Measurements from ENCODE around the gene EFCC1. TPM values are rescaled to one million over a fixed set of nuclear protein-coding genes. Genes with fewer than 3 reads are reported as not detected.

The EFCC1 gene
- polyA plus RNA-seq, 1 donor (not counting 4 experiments of a cell fraction or from before 2014, with no cell fraction given), result not detected

GRCh38 chr3:129061888-129062834, 61.1 kb downstream of the EFCC1 start:
- TF ChIP-seq CTCF (optimal IDR thresholded peaks at IDR 0.05 in 1 of 3, IDR thresholded peaks at IDR 0.05 in 1 of 3, conservative IDR thresholded peaks at IDR 0.05 in 1 of 3; ENCODE audit: extremely low read depth in 1 of 3, insufficient read depth in 2 of 3, low read length in 3 of 3) (no peak), EZH2 (IDR thresholded peaks at IDR 0.05; ENCODE audit: low read length) (no peak)
- H3K4me2 ChIP-seq (ENCODE audit: control insufficient read depth, extremely low read depth, insufficient read depth, low read depth, low read length), result no peak overlapping the region
- no peak for FAIRE-seq

GRCh38 chr3:129063091-129063640, 62.1 kb downstream of the EFCC1 start:
- Histone ChIP-seq H3K79me2 (ENCODE audit: control insufficient read depth, insufficient read depth, low read length) (no peaks in the 10 kb centered on the region), H3K27me3 (ENCODE audit: control insufficient read depth, extremely low read depth, insufficient read depth, low read length) (peaks cover 4% of the 10 kb centered on the region), H3K9me3 (ENCODE audit: control insufficient read depth, low read depth, low read length) (no peaks in the 10 kb centered on the region), H3K9me1 (ENCODE audit: control insufficient read depth, extremely low read depth, insufficient read depth, low read length) (no peaks in the 10 kb centered on the region), H3K4me1 (ENCODE audit: control insufficient read depth, extremely low read depth, insufficient read depth, low read length) (no peaks in the 10 kb centered on the region), H3K27ac (ENCODE audit: control insufficient read depth, insufficient read depth, low read length) (no peak overlapping the region), H3K4me2 (ENCODE audit: control insufficient read depth, extremely low read depth, insufficient read depth, low read depth, low read length) (no peak overlapping the region), H3K9ac (ENCODE audit: control insufficient read depth, extremely low read depth, insufficient read depth, low read length) (no peak overlapping the region), H4K20me1 (ENCODE audit: control insufficient read depth, extremely low read depth, insufficient read depth, low read length) (no peaks in the 10 kb centered on the region), H3K4me3 (ENCODE audit: control insufficient read depth in 2 of 3, extremely low read depth in 1 of 3, insufficient read depth in 2 of 3, low read depth in 1 of 3, low read length in 3 of 3) (no peak overlapping the region), H2AFZ (ENCODE audit: control insufficient read depth, low read length) (no peak overlapping the region), H3K36me3 (ENCODE audit: control insufficient read depth in 2 of 2, extremely low read depth in 1 of 2, insufficient read depth in 2 of 2, low read length in 2 of 2) (no peaks in the 10 kb centered on the region)
- no peak for DNase-seq (ENCODE audit: low read depth, low spot score)
- dilution Hi-C loops (cut with MboI; ENCODE audit: extremely low pct_ligation_motif_present, low sequenced_read_pairs), result no loop called here
- no peak for TF ChIP-seq EZH2 (IDR thresholded peaks at IDR 0.05; ENCODE audit: low read length)
- no peak for TF ChIP-seq CTCF (optimal IDR thresholded peaks at IDR 0.05 in 1 of 3, IDR thresholded peaks at IDR 0.05 in 1 of 3, conservative IDR thresholded peaks at IDR 0.05 in 1 of 3; ENCODE audit: extremely low read depth in 1 of 3, insufficient read depth in 2 of 3, low read length in 3 of 3)
- no peak for FAIRE-seq

More at GRCh38 chr3:129061888-129062834, 61.1 kb downstream of the EFCC1 start:
- dilution Hi-C loops (cut with MboI; ENCODE audit: extremely low pct_ligation_motif_present, low sequenced_read_pairs), result no loop called here
- peaks cover 6% of the 10 kb centered on the region for H3K27me3 ChIP-seq (ENCODE audit: control insufficient read depth, extremely low read depth, insufficient read depth, low read length)
- H3K36me3 ChIP-seq (ENCODE audit: control insufficient read depth in 2 of 2, extremely low read depth in 1 of 2, insufficient read depth in 2 of 2, low read length in 2 of 2), result no peaks in the 10 kb centered on the region
- DNase-seq (ENCODE audit: low read depth, low spot score), result no peak
- no peak overlapping the region for H3K9ac ChIP-seq (ENCODE audit: control insufficient read depth, extremely low read depth, insufficient read depth, low read length)
- H3K27ac ChIP-seq (ENCODE audit: control insufficient read depth, insufficient read depth, low read length), result no peak overlapping the region
- no peaks in the 10 kb centered on the region for H3K79me2 ChIP-seq (ENCODE audit: control insufficient read depth, insufficient read depth, low read length)
- H3K9me1 ChIP-seq (ENCODE audit: control insufficient read depth, extremely low read depth, insufficient read depth, low read length), result no peaks in the 10 kb centered on the region
- H3K4me3 ChIP-seq (ENCODE audit: control insufficient read depth in 2 of 3, extremely low read depth in 1 of 3, insufficient read depth in 2 of 3, low read depth in 1 of 3, low read length in 3 of 3), result no peak overlapping the region
- H4K20me1 ChIP-seq (ENCODE audit: control insufficient read depth, extremely low read depth, insufficient read depth, low read length), result no peaks in the 10 kb centered on the region
- H2AFZ ChIP-seq (ENCODE audit: control insufficient read depth, low read length), result no peak overlapping the region
- H3K9me3 ChIP-seq (ENCODE audit: control insufficient read depth, low read depth, low read length), result no peaks in the 10 kb centered on the region
- H3K4me1 ChIP-seq (ENCODE audit: control insufficient read depth, extremely low read depth, insufficient read depth, low read length), result no peaks in the 10 kb centered on the region
